Measurements from ENCODE around the gene OR2D3. TPM values are rescaled to one million over a fixed set of nuclear protein-coding genes. Genes with fewer than 3 reads are reported as not detected.
"Not testable (repeated sequence)": the region's sequence is repeated elsewhere in the genome, so short reads cannot be mapped to it uniquely, and the experiment has no call there.

Gene OR2D3
- total RNA-seq, 2 experiments from 2014 or later, result not detected

- H3K4me1 Mint-ChIP-seq; H3K27ac Mint-ChIP-seq; ATAC-seq (ENCODE audit: low read depth); H3K9me3 Mint-ChIP-seq; POLR2A ChIA-PET; H3K4me3 Mint-ChIP-seq; DNase-seq; H3K36me3 Mint-ChIP-seq: not testable (repeated sequence)
- H3K27me3 Mint-ChIP-seq, result peaks cover 14% of the 10 kb centered on the region
Observed at GRCh38 chr11:6904804-6905203, 16.0 kb upstream of the OR2D3 start.

GRCh38 chr11:6911378-6911777 lies 9.4 kb upstream of the OR2D3 start:
- POLR2A ChIA-PET, result no interaction called here
- H3K36me3 Mint-ChIP-seq, result no peaks in the 10 kb centered on the region
- H3K4me3 Mint-ChIP-seq, result no peak overlapping the region
- no peak overlapping the region for H3K27ac Mint-ChIP-seq
- ATAC-seq (ENCODE audit: low read depth) (no peak), DNase-seq (no peak)
- no peaks in the 10 kb centered on the region for H3K4me1 Mint-ChIP-seq
- H3K27me3 Mint-ChIP-seq, result no peaks in the 10 kb centered on the region
- no peaks in the 10 kb centered on the region for H3K9me3 Mint-ChIP-seq

- H3K27ac Mint-ChIP-seq, result no peak overlapping the region
- no peaks in the 10 kb centered on the region for H3K36me3 Mint-ChIP-seq
- H3K27me3 Mint-ChIP-seq, result no peaks in the 10 kb centered on the region
- ATAC-seq (ENCODE audit: low read depth) (no peak), DNase-seq (no peak)
- no peaks in the 10 kb centered on the region for H3K4me1 Mint-ChIP-seq
- no peaks in the 10 kb centered on the region for H3K9me3 Mint-ChIP-seq
- POLR2A ChIA-PET, result no interaction called here
- no peak overlapping the region for H3K4me3 Mint-ChIP-seq
Observed at GRCh38 chr11:6911948-6912347, 8.9 kb upstream of the OR2D3 start.

GRCh38 chr11:6919698-6920097 lies 1.1 kb upstream of the OR2D3 start:
- Mint-ChIP-seq H3K27me3 (peaks cover 9% of the 10 kb centered on the region), H3K36me3 (no peaks in the 10 kb centered on the region)
- POLR2A ChIA-PET, result no interaction called here

GRCh38 chr11:6925007-6925577 lies 4.3 kb downstream of the OR2D3 start:
- no peak overlapping the region for H3K27ac Mint-ChIP-seq
- ATAC-seq (ENCODE audit: low read depth) (no peak), DNase-seq (no peak)
- no peak overlapping the region for H3K4me3 Mint-ChIP-seq
- H3K27me3 Mint-ChIP-seq, result peaks cover 34% of the 10 kb centered on the region
- POLR2A ChIA-PET, result no interaction called here
- peaks cover 15% of the 10 kb centered on the region for H3K4me1 Mint-ChIP-seq
- no peaks in the 10 kb centered on the region for H3K9me3 Mint-ChIP-seq
- no peaks in the 10 kb centered on the region for H3K36me3 Mint-ChIP-seq

More at GRCh38 chr11:6919698-6920097, 1.1 kb upstream of the OR2D3 start:
- Mint-ChIP-seq H3K4me3 (no peak overlapping the region), H3K9me3 (no peaks in the 10 kb centered on the region), H3K4me1 (no peaks in the 10 kb centered on the region), H3K27ac (no peak overlapping the region)
- DNase-seq (no peak), ATAC-seq (ENCODE audit: low read depth) (no peak)

GRCh38 chr11:6925636-6926207 lies 4.9 kb downstream of the OR2D3 start:
- peak overlapping the region; percentile 83 for H3K4me3 Mint-ChIP-seq
- H3K27me3 Mint-ChIP-seq, result peaks cover 34% of the 10 kb centered on the region
- no peak overlapping the region for H3K27ac Mint-ChIP-seq
- ATAC-seq (ENCODE audit: low read depth), result no peak
- H3K4me1 Mint-ChIP-seq, result peaks cover 15% of the 10 kb centered on the region
- H3K36me3 Mint-ChIP-seq, result no peaks in the 10 kb centered on the region
- POLR2A ChIA-PET, result interaction anchor here (0.9 kb wide), 1 partner anchor 563 kb away, joined by 3 read pairs; no protein-coding TSS in a partner anchor
- no peak for DNase-seq
- no peaks in the 10 kb centered on the region for H3K9me3 Mint-ChIP-seq

- Mint-ChIP-seq H3K36me3 (no peaks in the 10 kb centered on the region), H3K4me1 (peaks cover 15% of the 10 kb centered on the region), H3K9me3 (no peaks in the 10 kb centered on the region), H3K27ac (peak within 1 kb of the TSS; percentile 28), H3K4me3 (peak within 1 kb of the TSS; percentile 83), H3K27me3 (peaks cover 31% of the 10 kb centered on the region)
- ATAC-seq (ENCODE audit: low read depth) (peak; percentile 82), DNase-seq (peak; percentile 55)
- POLR2A ChIA-PET, result interaction anchor here (0.9 kb wide), 1 partner anchor 563 kb away, joined by 3 read pairs; no protein-coding TSS in a partner anchor
Observed at GRCh38 chr11:6926208-6927029, 5.6 kb downstream of the OR2D3 start, which contains the start of gene ZNF215. Gene ZNF215 (plus strand): TSS chr11:6926426. CDS start chr11:6932273, 5,847 bp downstream.

- Mint-ChIP-seq H3K9me3 (no peaks in the 10 kb centered on the region), H3K27ac (no peak overlapping the region), H3K36me3 (no peaks in the 10 kb centered on the region), H3K27me3 (peaks cover 29% of the 10 kb centered on the region), H3K4me1 (peaks cover 17% of the 10 kb centered on the region), H3K4me3 (peak overlapping the region; percentile 83)
- POLR2A ChIA-PET, result no interaction called here
- no peak for DNase-seq
- ATAC-seq (ENCODE audit: low read depth), result no peak
Observed at GRCh38 chr11:6927030-6927617, 6.3 kb downstream of the OR2D3 start.

GRCh38 chr11:6928916-6929315 lies 8.1 kb downstream of the OR2D3 start:
- no peak for DNase-seq
- no peaks in the 10 kb centered on the region for H3K9me3 Mint-ChIP-seq
- no peaks in the 10 kb centered on the region for H3K36me3 Mint-ChIP-seq
- POLR2A ChIA-PET, result no interaction called here
- H3K4me1 Mint-ChIP-seq, result peaks cover 23% of the 10 kb centered on the region
- peaks cover 29% of the 10 kb centered on the region for H3K27me3 Mint-ChIP-seq
- no peak overlapping the region for H3K27ac Mint-ChIP-seq
- H3K4me3 Mint-ChIP-seq, result no peak overlapping the region
- no peak for ATAC-seq (ENCODE audit: low read depth)

GRCh38 chr11:6931146-6931713 lies 10.4 kb downstream of the OR2D3 start:
- POLR2A ChIA-PET, result no interaction called here
- H3K9me3 Mint-ChIP-seq, result no peaks in the 10 kb centered on the region
- peaks cover 15% of the 10 kb centered on the region for H3K4me1 Mint-ChIP-seq
- no peaks in the 10 kb centered on the region for H3K36me3 Mint-ChIP-seq
- H3K4me3 Mint-ChIP-seq, result no peak overlapping the region
- peaks cover 14% of the 10 kb centered on the region for H3K27me3 Mint-ChIP-seq
- H3K27ac Mint-ChIP-seq, result no peak overlapping the region
- ATAC-seq (ENCODE audit: low read depth) (no peak), DNase-seq (no peak)

- Mint-ChIP-seq H3K9me3 (no peaks in the 10 kb centered on the region), H3K4me3 (peak overlapping the region; percentile 8), H3K4me1 (peaks cover 12% of the 10 kb centered on the region), H3K27ac (peak overlapping the region; percentile 44), H3K36me3 (no peaks in the 10 kb centered on the region), H3K27me3 (peaks cover 8% of the 10 kb centered on the region)
- POLR2A ChIA-PET, result no interaction called here
- ATAC-seq (ENCODE audit: low read depth) (peak; percentile 47), DNase-seq (no peak)
Observed at GRCh38 chr11:6932145-6932544, 11.3 kb downstream of the OR2D3 start.

- DNase-seq, result no peak
- no peak for ATAC-seq (ENCODE audit: low read depth)
- Mint-ChIP-seq H3K4me3 (no peak overlapping the region), H3K9me3 (no peaks in the 10 kb centered on the region), H3K27ac (no peak overlapping the region), H3K4me1 (no peaks in the 10 kb centered on the region), H3K27me3 (no peaks in the 10 kb centered on the region), H3K36me3 (no peaks in the 10 kb centered on the region)
- POLR2A ChIA-PET, result no interaction called here
Observed at GRCh38 chr11:6941970-6942369, 21.2 kb downstream of the OR2D3 start.

GRCh38 chr11:6943131-6943530 lies 22.3 kb downstream of the OR2D3 start:
- no peaks in the 10 kb centered on the region for H3K36me3 Mint-ChIP-seq

More at GRCh38 chr11:6943131-6943530, 22.3 kb downstream of the OR2D3 start:
- Mint-ChIP-seq H3K27me3 (no peaks in the 10 kb centered on the region), H3K4me3 (no peak overlapping the region), H3K4me1 (no peaks in the 10 kb centered on the region), H3K9me3 (no peaks in the 10 kb centered on the region), H3K27ac (no peak overlapping the region)
- DNase-seq (no peak), ATAC-seq (ENCODE audit: low read depth) (no peak)
- POLR2A ChIA-PET, result no interaction called here

Data from activated naive CD8-positive, alpha-beta T cell treated with anti-CD3 and anti-CD28 coated beads, Interleukin-2, amount 10 ng/mL, durations not matched to agents 7 days and 5 days (primary cell).